Activated naive CD4-positive, alpha-beta T cell treated with anti-CD3 and anti-CD28 coated beads, Interleukin-2, amount 50 U/mL, for 24 hours (primary cell): Measurements from ENCODE around the gene CARD16.
"Not testable (repeated sequence)": the region's sequence is repeated elsewhere in the genome, so short reads cannot be mapped to it uniquely, and the experiment has no call there.

Source experiments
- H3K27ac Mint-ChIP-seq: one replicate; pipeline ENCODE4 v1.8.0; 2021; ENCODE audit warnings: mild to moderate bottlenecking, mixed read lengths
- H3K27me3 Mint-ChIP-seq: one replicate; pipeline ENCODE4 v1.8.0; 2021; ENCODE audit warnings: mixed read lengths
- H3K36me3 Mint-ChIP-seq: one replicate; pipeline ENCODE4 v1.8.0; 2021; ENCODE audit warnings: mixed read lengths
- H3K4me1 Mint-ChIP-seq: one replicate; pipeline ENCODE4 v1.8.0; 2021; ENCODE audit warnings: mixed read lengths
- H3K4me3 Mint-ChIP-seq: one replicate; pipeline ENCODE4 v1.8.0; 2021; ENCODE audit warnings: mild to moderate bottlenecking, mixed read lengths
- H3K9me3 Mint-ChIP-seq: one replicate; pipeline ENCODE4 v1.8.0; 2021; ENCODE audit warnings: mixed read lengths

CARD16 gene

DNA sequence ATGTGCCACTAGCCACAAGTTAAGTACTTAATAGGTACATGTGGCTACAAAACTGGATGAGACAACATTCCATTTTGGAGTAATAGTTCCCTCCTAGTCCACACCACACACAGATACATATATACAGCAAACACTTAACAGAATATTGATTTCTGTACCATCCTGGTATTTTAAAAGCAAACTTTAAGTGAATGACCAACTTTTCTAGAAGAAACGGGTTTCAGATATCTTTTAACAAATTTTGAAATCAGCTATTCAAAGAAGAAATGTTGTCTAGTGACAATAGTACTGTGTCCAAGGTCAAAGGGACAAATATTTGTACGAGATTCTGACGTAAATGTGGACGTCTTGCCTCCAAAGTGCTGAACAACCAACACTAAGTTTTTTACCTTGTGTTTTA is 12.3 kb upstream of the CARD16 start:
- Mint-ChIP-seq H3K4me1 (no peaks in the 10 kb centered on the region), H3K36me3 (peaks cover 8% of the 10 kb centered on the region), H3K27ac (no peak overlapping the region), H3K9me3 (no peaks in the 10 kb centered on the region), H3K4me3 (no peak overlapping the region), H3K27me3 (peaks cover 2% of the 10 kb centered on the region)

GRCh38 chr11:105056446-105056845 is 11.3 kb upstream of the CARD16 start:
- Mint-ChIP-seq H3K27me3 (peaks cover 2% of the 10 kb centered on the region), H3K27ac (no peak overlapping the region), H3K9me3 (no peaks in the 10 kb centered on the region), H3K36me3 (peaks cover 6% of the 10 kb centered on the region), H3K4me3 (no peak overlapping the region), H3K4me1 (no peaks in the 10 kb centered on the region)

GRCh38 chr11:105054723-105055493 is 9.8 kb upstream of the CARD16 start:
- H3K9me3 Mint-ChIP-seq, result no peaks in the 10 kb centered on the region
- no peak overlapping the region for H3K27ac Mint-ChIP-seq
- no peaks in the 10 kb centered on the region for H3K36me3 Mint-ChIP-seq
- no peak overlapping the region for H3K4me3 Mint-ChIP-seq
- no peaks in the 10 kb centered on the region for H3K4me1 Mint-ChIP-seq
- H3K27me3 Mint-ChIP-seq, result peaks cover 2% of the 10 kb centered on the region

- Mint-ChIP-seq H3K4me1 (peaks cover under 1% of the 10 kb centered on the region), H3K36me3 (no peaks in the 10 kb centered on the region), H3K27me3 (peaks cover 2% of the 10 kb centered on the region), H3K9me3 (no peaks in the 10 kb centered on the region), H3K27ac (no peak overlapping the region), H3K4me3 (no peak overlapping the region)
Measured at GRCh38 chr11:105052487-105052886, 7.4 kb upstream of the CARD16 start.

DNA sequence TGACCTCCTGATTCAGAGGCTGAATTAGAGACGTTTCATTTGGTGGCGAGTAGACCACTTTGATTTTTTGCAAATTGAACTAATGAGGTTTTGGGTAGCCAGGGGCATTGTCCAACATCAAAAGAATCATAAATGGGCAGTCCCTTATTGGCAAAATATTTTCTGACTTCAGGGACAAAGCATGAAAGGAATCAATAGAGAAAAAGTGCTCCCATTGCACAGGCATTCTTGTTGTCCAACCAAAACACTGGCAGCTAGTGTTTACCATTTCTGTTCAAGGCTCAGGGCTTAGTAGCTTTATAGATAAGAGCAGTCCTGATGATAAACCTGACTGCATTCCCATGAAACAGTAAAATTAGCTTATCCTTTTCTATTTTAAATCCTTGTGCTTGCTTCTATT is 6.4 kb upstream of the CARD16 start:
- no peaks in the 10 kb centered on the region for H3K36me3 Mint-ChIP-seq

DNA sequence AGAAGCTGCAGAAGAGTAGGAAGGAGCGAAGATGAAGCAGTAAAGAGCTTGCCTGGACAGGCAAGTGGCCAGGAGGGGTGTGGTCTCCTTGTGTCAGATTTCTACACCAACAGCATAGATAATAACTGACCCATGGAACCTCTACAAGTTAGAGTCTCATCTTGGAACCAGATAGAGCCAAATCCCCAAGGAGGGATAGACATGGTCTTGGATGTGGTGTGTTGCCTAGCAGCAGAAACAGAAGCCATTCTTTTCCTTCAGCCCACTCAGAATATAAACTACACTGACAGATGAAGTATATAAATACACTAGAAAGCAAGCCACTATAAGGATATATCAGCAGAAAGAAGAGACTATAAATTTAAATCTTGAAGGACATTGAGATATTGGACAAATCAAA is 4.3 kb upstream of the CARD16 start:
- Mint-ChIP-seq H3K27me3 (no peaks in the 10 kb centered on the region), H3K4me3 (no peak overlapping the region), H3K36me3 (no peaks in the 10 kb centered on the region), H3K27ac (no peak overlapping the region), H3K4me1 (peaks cover 29% of the 10 kb centered on the region), H3K9me3 (no peaks in the 10 kb centered on the region)

More for the DNA sequence above, 6.4 kb upstream of the CARD16 start:
- Mint-ChIP-seq H3K4me3 (no peak overlapping the region), H3K27me3 (no peaks in the 10 kb centered on the region), H3K4me1 (peaks cover 10% of the 10 kb centered on the region), H3K27ac (no peak overlapping the region), H3K9me3 (no peaks in the 10 kb centered on the region)

- Mint-ChIP-seq H3K4me3 (no peak overlapping the region), H3K9me3 (no peaks in the 10 kb centered on the region), H3K27ac (no peak overlapping the region), H3K36me3 (no peaks in the 10 kb centered on the region), H3K4me1 (peaks cover 54% of the 10 kb centered on the region), H3K27me3 (no peaks in the 10 kb centered on the region)
Measured at GRCh38 chr11:105046898-105047579, 1.9 kb upstream of the CARD16 start.

GRCh38 chr11:105045676-105046296 is 651 bp upstream of the CARD16 start:
- peak overlapping the region; percentile 43 for H3K27ac Mint-ChIP-seq
- H3K4me3 Mint-ChIP-seq, result peak overlapping the region; percentile 91
- H3K4me1 Mint-ChIP-seq, result peaks cover 66% of the 10 kb centered on the region
- peaks cover 2% of the 10 kb centered on the region for H3K9me3 Mint-ChIP-seq
- H3K27me3 Mint-ChIP-seq, result no peaks in the 10 kb centered on the region
- peaks cover 4% of the 10 kb centered on the region for H3K36me3 Mint-ChIP-seq

- Mint-ChIP-seq H3K36me3 (peaks cover 18% of the 10 kb centered on the region), H3K4me3 (peak overlapping the region; percentile 28), H3K27me3 (no peaks in the 10 kb centered on the region), H3K4me1 (peaks cover 80% of the 10 kb centered on the region), H3K27ac (no peak overlapping the region), H3K9me3 (peaks cover 9% of the 10 kb centered on the region)
Measured at GRCh38 chr11:105042178-105042577, 3.0 kb downstream of the CARD16 start.

GRCh38 chr11:105040703-105041102 is 4.4 kb downstream of the CARD16 start:
- Mint-ChIP-seq H3K36me3 (peaks cover 22% of the 10 kb centered on the region), H3K4me1 (peaks cover 77% of the 10 kb centered on the region), H3K4me3 (no peak overlapping the region), H3K27ac (no peak overlapping the region), H3K9me3 (peaks cover 9% of the 10 kb centered on the region), H3K27me3 (no peaks in the 10 kb centered on the region)

GRCh38 chr11:105034813-105035620 is 10.1 kb downstream of the CARD16 start, which contains the start of gene CASP1:
Gene CASP1 (minus strand): TSS chr11:105035144. CDS start chr11:105035113, 31 bp downstream.
- peak within 1 kb of the TSS; percentile 97 for H3K4me3 Mint-ChIP-seq
- peaks cover 21% of the 10 kb centered on the region for H3K36me3 Mint-ChIP-seq
- no peaks in the 10 kb centered on the region for H3K27me3 Mint-ChIP-seq
- peaks cover 4% of the 10 kb centered on the region for H3K9me3 Mint-ChIP-seq
- peaks cover 68% of the 10 kb centered on the region for H3K4me1 Mint-ChIP-seq
- peak within 1 kb of the TSS; percentile 97 for H3K27ac Mint-ChIP-seq

GRCh38 chr11:105034388-105034787 is 10.7 kb downstream of the CARD16 start:
- H3K4me1 Mint-ChIP-seq, result peaks cover 71% of the 10 kb centered on the region
- H3K27ac Mint-ChIP-seq, result peak overlapping the region; percentile 97
- peaks cover 21% of the 10 kb centered on the region for H3K36me3 Mint-ChIP-seq
- H3K4me3 Mint-ChIP-seq, result peak overlapping the region; percentile 97
- not testable (repeated sequence) for H3K9me3 Mint-ChIP-seq, H3K27me3 Mint-ChIP-seq

DNA sequence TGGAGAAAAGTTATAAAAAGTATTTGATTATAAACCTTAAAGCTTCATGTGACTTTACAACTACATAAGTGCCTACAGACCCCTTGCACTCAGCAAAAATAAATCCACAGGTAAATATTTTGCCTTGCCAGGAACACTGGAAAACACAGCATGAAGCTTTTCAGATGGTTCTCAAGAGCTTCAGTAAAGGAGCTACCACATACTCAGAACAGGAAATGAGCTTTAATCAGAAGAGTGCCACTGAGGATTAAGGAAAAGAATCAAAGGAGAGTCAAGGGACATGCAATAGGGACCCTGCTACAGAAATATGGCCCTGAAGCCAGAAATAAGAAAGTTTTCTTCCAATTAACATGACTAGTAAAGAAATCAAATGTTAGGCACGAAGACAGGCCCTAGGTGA is 11.4 kb downstream of the CARD16 start:
- Mint-ChIP-seq H3K27me3 (no peaks in the 10 kb centered on the region), H3K36me3 (peaks cover 21% of the 10 kb centered on the region), H3K4me1 (peaks cover 77% of the 10 kb centered on the region), H3K9me3 (no peaks in the 10 kb centered on the region), H3K4me3 (peak overlapping the region; percentile 97), H3K27ac (peak overlapping the region; percentile 97)

- peaks cover 18% of the 10 kb centered on the region for H3K36me3 Mint-ChIP-seq
- H3K9me3 Mint-ChIP-seq, result no peaks in the 10 kb centered on the region
- no peaks in the 10 kb centered on the region for H3K27me3 Mint-ChIP-seq
- H3K27ac Mint-ChIP-seq, result peak overlapping the region; percentile 92
- peaks cover 78% of the 10 kb centered on the region for H3K4me1 Mint-ChIP-seq
- peak overlapping the region; percentile 97 for H3K4me3 Mint-ChIP-seq
Measured at GRCh38 chr11:105033343-105033742, 11.8 kb downstream of the CARD16 start.

DNA sequence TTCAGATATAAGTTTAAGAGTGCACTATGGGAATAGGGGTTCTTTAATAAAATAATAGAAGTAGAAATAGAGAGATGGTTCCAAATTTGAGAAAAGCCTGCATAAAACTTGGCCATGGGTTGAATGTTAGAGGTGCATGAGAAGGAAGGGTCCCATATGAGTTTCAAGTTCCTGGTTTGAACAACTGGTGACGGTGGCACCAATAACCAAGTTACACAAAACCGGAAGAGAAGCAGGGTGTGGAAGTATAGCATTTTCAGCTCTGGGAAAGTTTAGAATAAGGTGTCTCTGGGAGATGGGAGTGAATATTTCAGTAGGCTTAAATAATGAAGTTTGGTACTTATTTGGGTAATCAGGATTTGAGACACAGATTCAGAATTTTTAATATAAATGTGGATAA is 12.6 kb downstream of the CARD16 start:
- no peaks in the 10 kb centered on the region for H3K9me3 Mint-ChIP-seq
- peak overlapping the region; percentile 48 for H3K27ac Mint-ChIP-seq
- H3K4me1 Mint-ChIP-seq, result peaks cover 78% of the 10 kb centered on the region
- peaks cover 20% of the 10 kb centered on the region for H3K36me3 Mint-ChIP-seq
- H3K4me3 Mint-ChIP-seq, result peak overlapping the region; percentile 97
- H3K27me3 Mint-ChIP-seq, result no peaks in the 10 kb centered on the region
